ENCODE measurements around the gene ACP6.
A peak's percentile ranks its signal among the peaks of the same experiment; 100 is the strongest.

The ACP6 gene

GRCh38 chr1:147613506-147613905, 56.8 kb downstream of the ACP6 start:
- H3K4me3 ChIP-seq (replicated peaks; ENCODE audit: low read depth, low read length) = no peak overlapping the region
- peak; percentile 59 for DNase-seq (ENCODE audit: extremely low read depth, low read depth)
- no peak for TF ChIP-seq CTCF (IDR thresholded peaks at IDR 0.05; ENCODE audit: low read depth, low read length, missing control alignments)

- no peak overlapping the region for H3K4me3 ChIP-seq (replicated peaks; ENCODE audit: low read depth, low read length)
- TF ChIP-seq CTCF (IDR thresholded peaks at IDR 0.05; ENCODE audit: low read depth, low read length, missing control alignments) = no peak
- no peak for DNase-seq (ENCODE audit: extremely low read depth, low read depth)
These were observed 58.0 kb downstream of the ACP6 start for GRCh38 chr1:147612366-147612765.

GRCh38 chr1:147611586-147611985, 58.7 kb downstream of the ACP6 start:
- no peak for TF ChIP-seq CTCF (IDR thresholded peaks at IDR 0.05; ENCODE audit: low read depth, low read length, missing control alignments)
- no peak overlapping the region for H3K4me3 ChIP-seq (replicated peaks; ENCODE audit: low read depth, low read length)
- no peak for DNase-seq (ENCODE audit: extremely low read depth, low read depth)

- H3K4me3 ChIP-seq (replicated peaks; ENCODE audit: low read depth, low read length) = no peak overlapping the region
- no peak for DNase-seq (ENCODE audit: extremely low read depth, low read depth)
- no peak for TF ChIP-seq CTCF (IDR thresholded peaks at IDR 0.05; ENCODE audit: low read depth, low read length, missing control alignments)
These were observed 59.3 kb downstream of the ACP6 start for GRCh38 chr1:147611021-147611426.

GRCh38 chr1:147609358-147609757, 61.0 kb downstream of the ACP6 start:
- no peak overlapping the region for H3K4me3 ChIP-seq (replicated peaks; ENCODE audit: low read depth, low read length)
- no peak for TF ChIP-seq CTCF (IDR thresholded peaks at IDR 0.05; ENCODE audit: low read depth, low read length, missing control alignments)
- no peak for DNase-seq (ENCODE audit: extremely low read depth, low read depth)

- no peak for DNase-seq (ENCODE audit: extremely low read depth, low read depth)
- no peak for TF ChIP-seq CTCF (IDR thresholded peaks at IDR 0.05; ENCODE audit: low read depth, low read length, missing control alignments)
- no peak overlapping the region for H3K4me3 ChIP-seq (replicated peaks; ENCODE audit: low read depth, low read length)
These were observed 61.7 kb downstream of the ACP6 start for GRCh38 chr1:147608596-147608995.

GRCh38 chr1:147605591-147605990, 64.7 kb downstream of the ACP6 start:
- TF ChIP-seq CTCF (IDR thresholded peaks at IDR 0.05; ENCODE audit: low read depth, low read length, missing control alignments) = no peak
- H3K4me3 ChIP-seq (replicated peaks; ENCODE audit: low read depth, low read length) = no peak overlapping the region

More at GRCh38 chr1:147605591-147605990, 64.7 kb downstream of the ACP6 start:
- DNase-seq (ENCODE audit: extremely low read depth, low read depth) = no peak

Data from HFF-Myc (cell line).